Stimulated activated CD4-positive, alpha-beta T cell treated with anti-CD3 and anti-CD28 coated beads, Interleukin-12 subunit alpha, Interleukin-12 subunit beta, amount 100 ng/mL, for 48 hours (primary cell): Measurements from ENCODE around the gene FOXD4.
"Not testable (repeated sequence)": the region's sequence is repeated elsewhere in the genome, so short reads cannot be mapped to it uniquely, and the experiment has no call there.

Experiments used
- DNase-seq, 3 donors: peaks; one replicate each; pipeline ENCODE4 v3.0.0-alpha.2; 2020; ENCODE audit warnings: low read depth in 2 of 3, low spot score in 1 of 3

FOXD4 gene

GRCh38 chr9:117995-118467 is at the start of gene FOXD4:
TSS of gene FOXD4 (minus strand) at chr9:118417. CDS start at chr9:118119, 298 bp downstream.
- DNase-seq, result not testable (repeated sequence)

GRCh38 chr9:159871-160270 is 41.7 kb upstream of the FOXD4 start:
- DNase-seq, result not testable (repeated sequence)

GRCh38 chr9:151173-151572 is 33.0 kb upstream of the FOXD4 start:
- not testable (repeated sequence) for DNase-seq

GRCh38 chr9:139880-140279 is 21.7 kb upstream of the FOXD4 start:
- not testable (repeated sequence) for DNase-seq

- not testable (repeated sequence) for DNase-seq
Measured at GRCh38 chr9:117144-117994, 848 bp downstream of the FOXD4 start.

- not testable (repeated sequence) for DNase-seq
Measured at GRCh38 chr9:116239-117077, 1.8 kb downstream of the FOXD4 start.

- not testable (repeated sequence) for DNase-seq
Measured at GRCh38 chr9:115118-115451, 3.1 kb downstream of the FOXD4 start.

- not testable (repeated sequence) for DNase-seq
Measured at GRCh38 chr9:114267-115117, 3.7 kb downstream of the FOXD4 start.

- DNase-seq, result peak in 1 of 3 donors; percentile 40
Measured at GRCh38 chr9:113468-114266, 4.5 kb downstream of the FOXD4 start.

GRCh38 chr9:112589-113467 is 5.4 kb downstream of the FOXD4 start:
- not testable (repeated sequence) for DNase-seq

GRCh38 chr9:110672-111071 is 7.5 kb downstream of the FOXD4 start:
- DNase-seq, result not testable (repeated sequence)

GRCh38 chr9:109540-109939 is 8.7 kb downstream of the FOXD4 start:
- DNase-seq, result not testable (repeated sequence)

GRCh38 chr9:108742-109495 is 9.3 kb downstream of the FOXD4 start:
- not testable (repeated sequence) for DNase-seq

- not testable (repeated sequence) for DNase-seq
Measured at GRCh38 chr9:105991-106390, 12.2 kb downstream of the FOXD4 start.

- not testable (repeated sequence) for DNase-seq
Measured at GRCh38 chr9:100430-100829, 17.8 kb downstream of the FOXD4 start.

- not testable (repeated sequence) for DNase-seq
Measured at GRCh38 chr9:99867-100266, 18.4 kb downstream of the FOXD4 start.

GRCh38 chr9:98775-99174 is 19.4 kb downstream of the FOXD4 start:
- DNase-seq, result not testable (repeated sequence)

- DNase-seq, result not testable (repeated sequence)
Measured at GRCh38 chr9:94992-95391, 23.2 kb downstream of the FOXD4 start.
